Muscle layer of colon (tissue), 2 donors: ENCODE measurements around the gene KAT7.

Experiments
- H3K27ac ChIP-seq: one replicate; pipeline ENCODE4 v1.7.0; 2013; ENCODE audit warnings: low read depth, mild to moderate bottlenecking, low read length, moderate library complexity
- H3K27me3 ChIP-seq, 2 donors: one replicate each; pipeline ENCODE4 v1.7.0; 2013; ENCODE audit warnings: low read length in 2 of 2, mild to moderate bottlenecking in 2 of 2; ENCODE audit not compliant: insufficient read depth in 2 of 2, control insufficient read depth in 1 of 2
- H3K36me3 ChIP-seq: one replicate; pipeline ENCODE4 v1.7.0; 2013; ENCODE audit warnings: mild to moderate bottlenecking, low read length; ENCODE audit not compliant: insufficient read depth
- H3K4me1 ChIP-seq: one replicate; pipeline ENCODE4 v1.7.0; 2013; ENCODE audit warnings: mild to moderate bottlenecking, low read length; ENCODE audit not compliant: insufficient read depth
- H3K4me3 ChIP-seq, 2 donors: one replicate each; pipeline ENCODE4 v1.7.0; 2013; ENCODE audit warnings: low read length in 2 of 2, low read depth in 1 of 2, mild to moderate bottlenecking in 1 of 2, moderate library complexity in 1 of 2
- H3K9ac ChIP-seq: one replicate; pipeline ENCODE4 v1.7.0; 2013; ENCODE audit warnings: low read length
- H3K9me3 ChIP-seq: one replicate; pipeline ENCODE4 v1.7.0; 2013; ENCODE audit warnings: mild to moderate bottlenecking, low read length
- donor health status: abdominal sarcoma.
- donor health status: Adenocarcinoma of cecum.

KAT7 gene

DNA sequence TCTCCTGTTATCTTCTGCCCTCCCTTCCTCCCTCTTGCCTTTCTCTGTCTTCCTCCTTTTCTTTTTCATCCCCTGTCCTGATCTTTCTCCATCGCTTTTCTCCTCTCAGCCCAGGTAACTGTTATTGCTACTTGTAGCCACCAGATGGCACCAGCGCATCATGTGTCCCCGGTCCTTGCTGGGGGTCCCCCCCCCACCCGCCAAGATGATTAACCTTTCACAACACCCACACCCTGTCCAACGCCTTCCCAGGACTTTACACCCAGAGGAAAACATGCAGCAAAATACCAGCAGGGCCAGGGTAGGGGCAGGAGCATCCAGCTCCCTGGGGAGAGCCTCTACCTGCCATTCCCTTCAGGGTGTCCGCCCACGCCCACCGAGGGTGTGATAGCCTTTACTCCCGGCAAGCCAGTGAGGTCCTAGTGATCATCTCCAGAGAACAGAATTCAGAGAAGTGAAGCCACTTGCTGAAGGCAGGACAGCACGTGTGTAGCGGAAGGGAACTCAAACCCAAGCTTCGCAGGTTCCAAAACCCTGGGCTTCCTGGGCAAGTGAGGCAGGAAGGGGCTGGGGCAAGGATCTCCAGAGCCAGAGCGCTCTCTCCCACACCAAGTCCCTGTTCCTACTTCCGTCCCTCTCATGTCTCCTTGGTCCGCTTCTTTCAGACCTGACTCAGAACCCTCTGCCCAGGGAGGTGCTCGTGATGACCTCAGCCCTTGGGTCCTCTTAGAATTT lies 72.8 kb downstream of the KAT7 start:
- H3K4me3 ChIP-seq, result no peak overlapping the region
- peaks cover 0 to 7% of the 10 kb centered on the region in 2 donors for H3K27me3 ChIP-seq
- no peaks in the 10 kb centered on the region for H3K9me3 ChIP-seq
- no peak overlapping the region for H3K9ac ChIP-seq
- H3K36me3 ChIP-seq, result no peaks in the 10 kb centered on the region
- no peak overlapping the region for H3K27ac ChIP-seq
- H3K4me1 ChIP-seq, result no peaks in the 10 kb centered on the region

DNA sequence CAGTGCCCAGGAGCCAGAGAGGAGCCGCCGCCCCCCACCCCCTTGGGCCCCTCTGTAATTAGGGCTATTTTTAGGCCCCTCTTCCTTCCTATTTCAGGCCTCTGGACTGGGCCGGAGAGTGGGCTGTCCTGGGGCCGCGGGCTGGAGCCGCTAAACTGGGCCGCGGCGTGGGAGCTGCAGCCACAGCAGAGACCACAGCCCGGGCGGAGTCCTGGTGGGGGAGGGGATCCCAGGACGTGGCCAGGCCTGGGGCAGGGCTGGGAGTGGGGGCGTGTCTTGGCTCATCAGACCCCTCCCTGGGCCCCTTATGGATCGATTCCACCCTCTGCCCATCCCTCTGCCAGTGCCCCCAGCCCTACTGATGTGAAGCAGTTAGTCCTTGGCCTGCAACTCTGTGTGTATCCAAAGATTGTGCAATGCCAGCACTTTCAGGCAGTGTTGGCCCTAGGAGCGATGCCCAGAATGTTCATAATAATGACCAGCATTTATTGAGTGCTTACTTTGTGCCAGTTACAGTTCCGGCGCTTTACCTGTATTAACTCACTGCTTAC lies 74.4 kb downstream of the KAT7 start:
- Histone ChIP-seq H3K9me3 (no peaks in the 10 kb centered on the region), H3K36me3 (no peaks in the 10 kb centered on the region), H3K27ac (no peak overlapping the region), H3K4me3 (no peak overlapping the region), H3K4me1 (no peaks in the 10 kb centered on the region), H3K27me3 (peaks cover 0 to 7% of the 10 kb centered on the region in 2 donors), H3K9ac (no peak overlapping the region)

DNA sequence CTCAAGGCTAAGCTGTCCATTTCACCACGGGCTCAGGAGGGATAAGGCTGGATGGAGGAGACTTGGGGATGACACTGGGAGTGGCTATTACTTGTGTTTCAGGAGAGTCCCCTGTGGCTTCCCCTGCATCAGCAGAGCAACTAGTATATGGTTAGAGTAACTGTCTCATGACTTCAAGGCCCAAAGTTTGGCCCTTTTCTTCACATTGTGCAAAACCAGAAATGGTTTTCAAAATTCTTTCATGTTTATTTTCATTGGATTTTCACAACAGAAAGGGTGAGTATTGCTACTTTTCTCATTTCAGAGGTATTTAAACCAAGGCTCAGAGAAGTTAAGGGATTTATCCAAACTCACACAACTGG lies 77.5 kb downstream of the KAT7 start:
- no peak overlapping the region for H3K27ac ChIP-seq
- no peaks in the 10 kb centered on the region for H3K4me1 ChIP-seq
- no peaks in the 10 kb centered on the region for H3K27me3 ChIP-seq
- no peaks in the 10 kb centered on the region for H3K9me3 ChIP-seq
- H3K9ac ChIP-seq, result no peak overlapping the region
- H3K36me3 ChIP-seq, result no peaks in the 10 kb centered on the region
- H3K4me3 ChIP-seq, result no peak overlapping the region

DNA sequence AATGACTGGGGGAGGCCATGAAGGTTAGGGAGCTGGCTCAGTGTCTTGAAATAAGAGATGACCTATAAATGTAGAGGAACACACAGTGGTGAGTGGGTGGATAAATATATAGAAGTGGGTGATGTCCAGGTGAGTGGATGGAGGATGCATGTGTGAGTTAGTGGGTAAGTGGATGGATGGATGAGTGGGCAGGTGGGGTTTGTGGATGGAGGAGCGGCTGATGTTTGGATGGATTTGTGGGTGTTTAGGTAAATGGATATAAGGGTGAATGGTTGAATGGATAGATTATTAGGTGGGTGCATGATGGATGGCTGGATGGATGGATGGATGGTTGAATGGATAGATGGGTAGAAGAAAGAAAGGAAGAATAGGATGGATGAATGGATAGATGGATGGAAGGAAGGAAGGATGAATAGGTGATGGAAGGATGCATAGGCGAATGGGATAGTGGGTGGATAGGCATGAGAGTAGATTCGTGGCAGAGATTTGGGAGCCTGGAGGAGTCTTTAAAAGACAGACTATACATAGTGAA lies 78.5 kb downstream of the KAT7 start:
- no peak overlapping the region for H3K27ac ChIP-seq

DNA sequence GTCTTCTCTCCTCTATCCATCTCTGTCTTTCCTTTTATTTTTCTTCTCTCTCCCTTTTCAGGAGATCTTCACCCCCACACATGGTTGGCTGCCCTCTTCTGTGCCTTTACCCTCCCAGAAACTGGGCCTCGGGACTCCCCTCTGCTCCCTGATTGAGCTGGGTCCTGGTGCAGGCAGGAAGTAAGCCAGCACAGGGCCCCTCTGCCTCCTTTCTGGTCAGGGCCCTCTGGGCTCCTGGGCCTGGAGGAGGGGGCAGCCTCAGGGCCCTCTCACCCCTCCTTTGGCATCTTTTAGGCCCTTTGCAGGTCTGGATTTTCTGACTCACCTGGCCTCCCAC lies 80.5 kb downstream of the KAT7 start:
- Histone ChIP-seq H3K36me3 (no peaks in the 10 kb centered on the region), H3K4me1 (no peaks in the 10 kb centered on the region), H3K27ac (no peak overlapping the region), H3K27me3 (peaks cover 0 to 4% of the 10 kb centered on the region in 2 donors), H3K4me3 (no peak overlapping the region), H3K9ac (no peak overlapping the region), H3K9me3 (no peaks in the 10 kb centered on the region)

More for the DNA sequence above, 78.5 kb downstream of the KAT7 start:
- Histone ChIP-seq H3K9ac (no peak overlapping the region), H3K4me3 (no peak overlapping the region), H3K36me3 (no peaks in the 10 kb centered on the region), H3K27me3 (peaks cover 0 to 4% of the 10 kb centered on the region in 2 donors), H3K9me3 (no peaks in the 10 kb centered on the region), H3K4me1 (no peaks in the 10 kb centered on the region)

DNA sequence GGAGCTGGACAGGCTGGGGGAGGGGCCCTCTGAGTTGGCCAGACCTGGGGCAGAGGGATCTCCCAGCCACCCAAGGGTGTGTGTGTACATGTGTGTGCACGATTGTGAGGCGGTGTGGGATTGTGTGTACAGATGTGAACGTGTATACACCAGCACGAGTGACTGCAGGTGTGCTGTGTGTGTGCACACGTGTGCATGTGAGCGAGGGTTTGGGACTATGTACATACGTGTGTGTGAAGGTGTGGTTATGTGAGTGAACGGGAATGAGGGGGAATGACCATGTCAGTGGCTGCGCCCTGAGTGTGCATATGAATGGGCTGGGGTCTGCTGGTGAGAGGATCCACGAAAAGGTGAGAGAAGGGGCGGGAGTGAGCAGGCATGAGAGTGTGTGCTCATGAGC lies 81.8 kb downstream of the KAT7 start:
- Histone ChIP-seq H3K9ac (no peak overlapping the region), H3K27ac (no peak overlapping the region), H3K27me3 (peaks cover 0 to 4% of the 10 kb centered on the region in 2 donors), H3K4me1 (no peaks in the 10 kb centered on the region), H3K4me3 (no peak overlapping the region), H3K9me3 (no peaks in the 10 kb centered on the region), H3K36me3 (no peaks in the 10 kb centered on the region)

DNA sequence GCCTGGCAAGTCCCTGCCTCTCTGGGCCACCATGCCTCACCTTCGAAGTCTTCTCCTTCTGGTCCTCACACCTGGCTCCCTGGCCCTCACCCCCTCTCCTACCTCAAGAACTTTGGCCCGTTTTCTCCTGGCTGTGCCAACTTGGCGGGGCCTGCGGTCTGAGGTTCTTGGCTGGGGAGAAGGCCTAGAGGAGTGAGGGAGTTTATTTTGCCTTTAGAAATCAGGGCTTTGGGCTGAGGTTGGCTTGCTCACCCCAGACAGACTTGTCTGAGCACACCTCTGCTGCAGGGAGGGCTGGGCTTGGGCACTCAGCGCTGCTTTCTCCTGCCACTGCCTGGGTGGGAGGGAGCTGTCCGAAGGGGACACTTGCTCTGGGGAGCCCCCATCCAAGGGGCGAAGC lies 82.7 kb downstream of the KAT7 start:
- no peaks in the 10 kb centered on the region for H3K36me3 ChIP-seq
- H3K9ac ChIP-seq, result no peak overlapping the region
- H3K27me3 ChIP-seq, result peaks cover 0 to 4% of the 10 kb centered on the region in 2 donors
- no peaks in the 10 kb centered on the region for H3K9me3 ChIP-seq
- no peak overlapping the region for H3K27ac ChIP-seq
- H3K4me3 ChIP-seq, result no peak overlapping the region
- no peaks in the 10 kb centered on the region for H3K4me1 ChIP-seq

DNA sequence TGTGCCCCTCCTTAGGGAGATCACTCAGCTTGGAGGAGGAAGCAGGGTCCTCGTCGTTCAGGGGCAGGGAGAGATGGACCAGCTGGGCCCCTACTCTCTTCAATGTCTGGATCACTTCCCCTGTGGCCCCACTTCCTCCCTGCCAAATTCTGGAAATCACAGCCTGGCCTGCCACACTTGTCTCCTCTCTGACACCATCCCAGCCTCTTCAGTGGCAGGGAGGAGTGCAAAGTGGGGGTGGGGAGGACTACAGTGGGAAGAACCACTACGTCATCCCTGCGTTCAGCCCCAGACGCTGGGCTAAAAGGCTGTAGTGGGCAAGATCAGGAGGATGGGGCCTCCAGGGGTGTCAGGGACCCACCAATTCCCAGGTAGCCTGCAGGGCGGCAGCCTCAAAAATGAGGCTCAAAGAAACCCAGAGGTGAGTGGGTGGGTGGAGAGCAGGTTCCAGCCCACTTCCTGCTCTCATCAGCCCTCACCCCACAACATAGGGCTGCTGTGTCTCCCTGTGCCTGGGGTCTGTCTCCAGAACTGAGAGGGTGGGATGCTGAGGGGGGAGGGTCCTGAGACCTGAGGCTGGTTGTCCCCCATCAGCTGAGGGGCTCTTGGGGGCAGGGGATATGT lies 84.4 kb downstream of the KAT7 start:
- H3K4me3 ChIP-seq, result no peak overlapping the region
- no peak overlapping the region for H3K27ac ChIP-seq
- H3K27me3 ChIP-seq, result peaks cover 0 to 4% of the 10 kb centered on the region in 2 donors

DNA sequence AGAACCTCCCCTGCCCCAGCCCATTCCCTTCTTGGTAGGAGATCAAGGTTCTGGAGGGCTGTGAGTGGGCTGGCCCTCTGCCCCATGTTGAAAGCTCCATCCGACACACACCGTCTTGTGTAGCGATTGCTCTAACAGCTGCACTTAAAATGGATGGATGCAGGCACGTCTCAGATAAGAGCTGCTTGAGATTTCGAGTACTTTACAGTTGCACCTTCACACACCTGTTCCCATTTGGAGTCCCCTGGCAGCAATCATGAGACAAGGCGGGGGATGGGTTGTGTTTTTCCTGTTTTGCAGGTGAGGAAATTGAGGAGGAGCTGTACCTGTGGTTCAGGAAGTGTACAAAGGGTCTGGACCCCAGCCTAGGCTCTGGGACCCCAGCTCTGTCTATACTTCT lies 85.0 kb downstream of the KAT7 start:
- Histone ChIP-seq H3K36me3 (no peaks in the 10 kb centered on the region), H3K27me3 (peaks cover 0 to 4% of the 10 kb centered on the region in 2 donors), H3K9me3 (no peaks in the 10 kb centered on the region), H3K9ac (no peak overlapping the region), H3K27ac (no peak overlapping the region), H3K4me1 (no peaks in the 10 kb centered on the region), H3K4me3 (no peak overlapping the region)

More for the DNA sequence above, 84.4 kb downstream of the KAT7 start:
- Histone ChIP-seq H3K9me3 (no peaks in the 10 kb centered on the region), H3K9ac (no peak overlapping the region), H3K36me3 (no peaks in the 10 kb centered on the region), H3K4me1 (no peaks in the 10 kb centered on the region)

DNA sequence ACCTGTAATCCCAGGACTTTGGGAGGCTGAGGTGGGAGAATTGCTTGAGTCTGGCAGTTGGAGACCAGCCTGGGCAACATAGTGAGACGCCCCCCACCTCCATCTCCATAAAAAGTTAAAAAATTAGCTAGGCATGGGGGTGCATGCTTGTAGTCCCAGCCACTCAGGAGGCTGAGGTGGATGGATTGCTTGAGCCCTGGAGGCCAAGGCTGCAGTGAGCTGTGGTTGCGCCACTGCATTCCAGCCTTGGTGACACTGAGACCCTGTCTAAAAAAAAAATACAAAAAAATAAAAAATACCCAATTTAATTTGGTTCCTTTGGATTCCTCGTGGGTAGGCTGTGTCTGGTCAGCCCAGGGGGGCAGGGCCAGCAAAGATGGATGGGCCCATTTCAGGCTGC lies 85.4 kb downstream of the KAT7 start:
- Histone ChIP-seq H3K4me1 (no peaks in the 10 kb centered on the region), H3K36me3 (no peaks in the 10 kb centered on the region)

DNA sequence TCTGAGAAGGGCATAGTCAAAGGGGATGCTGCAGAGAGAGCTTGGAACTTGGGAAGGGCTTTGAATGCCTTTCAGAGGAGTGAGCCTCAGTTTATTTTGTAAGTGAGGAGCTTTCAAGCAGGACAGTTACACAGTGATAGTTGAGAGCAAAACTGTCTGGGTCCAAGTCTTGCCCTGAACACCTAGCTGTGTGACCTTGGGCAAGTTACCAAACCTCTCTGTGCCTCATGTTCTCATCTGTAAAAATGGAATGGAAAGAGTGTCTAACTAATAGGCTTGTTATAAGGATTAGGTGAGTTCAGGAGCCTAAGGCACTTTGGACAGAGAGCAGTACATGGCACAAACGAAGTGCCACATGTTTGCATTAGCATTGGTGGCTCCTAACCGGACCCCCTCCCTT lies 86.4 kb downstream of the KAT7 start:
- no peak overlapping the region for H3K4me3 ChIP-seq
- peaks cover 6 to 10% of the 10 kb centered on the region in 2 donors for H3K27me3 ChIP-seq
- H3K27ac ChIP-seq, result no peak overlapping the region
- no peak overlapping the region for H3K9ac ChIP-seq
- no peaks in the 10 kb centered on the region for H3K4me1 ChIP-seq
- H3K9me3 ChIP-seq, result no peaks in the 10 kb centered on the region
- no peaks in the 10 kb centered on the region for H3K36me3 ChIP-seq

More for the DNA sequence above, 85.4 kb downstream of the KAT7 start:
- no peak overlapping the region for H3K9ac ChIP-seq
- no peak overlapping the region for H3K4me3 ChIP-seq
- H3K27ac ChIP-seq, result no peak overlapping the region
- H3K9me3 ChIP-seq, result no peaks in the 10 kb centered on the region
- peaks cover under 1 to 4% of the 10 kb centered on the region in 2 donors for H3K27me3 ChIP-seq
